Gastroesophageal sphincter (tissue), 4 donors: ENCODE results near the gene ITGB2. TPM values are rescaled to one million over a fixed set of nuclear protein-coding genes. Genes with fewer than 3 reads are reported as not detected.
"Not testable (repeated sequence)": the region's sequence is repeated elsewhere in the genome, so short reads cannot be mapped to it uniquely, and the experiment has no call there.

Source experiments
- ATAC-seq: fragments of 150-250 bp; one replicate; pipeline ENCODE4 v1.9.1; 2016; ENCODE audit warnings: mild to moderate bottlenecking, moderate library complexity
- H3K27ac ChIP-seq, 4 donors: fragments of 200-600 bp; sonication (generic) in 3 of 4; 1 replicate in 3 of 4; 2 replicates in 1 of 4; pipeline ENCODE4 v1.5.1; 2016 to 2019
- H3K27me3 ChIP-seq: fragments of 200-600 bp; sonication (generic); one replicate; pipeline ENCODE4 v1.5.1; 2019
- H3K36me3 ChIP-seq, 2 donors: fragments of 200-600 bp; sonication (generic); one replicate each; pipeline ENCODE4 v1.5.1; 2019; ENCODE audit warnings: control low read depth in 1 of 2
- H3K4me1 ChIP-seq, 3 donors: fragments of 200-600 bp; sonication (generic); 1 replicate in 2 of 3; 2 replicates in 1 of 3; pipeline ENCODE4 v1.5.1; 2016 to 2019; ENCODE audit warnings: control low read depth in 2 of 3
- H3K4me3 ChIP-seq, 2 donors: fragments of 200-600 bp; sonication (generic); one replicate each; pipeline ENCODE4 v1.5.1; 2019; ENCODE audit warnings: mild to moderate bottlenecking in 1 of 2, moderate library complexity in 1 of 2
- H3K9me3 ChIP-seq, 3 donors: fragments of 200-600 bp; sonication (generic); one replicate each; pipeline ENCODE4 v1.5.1; 2017 to 2019; ENCODE audit warnings: control low read depth in 2 of 3
- EP300 ChIP-seq: sonication (generic); formaldehyde crosslinking; IDR thresholded peaks from one replicate; pipeline ENCODE4 v1.6.1; 2017; ENCODE audit warnings: antibody characterized with exemption, mild to moderate bottlenecking
- POLR2A ChIP-seq, 2 donors: fragments of 450-650 bp; IDR thresholded peaks; one replicate each; pipeline ENCODE4 v1.6.1; 2017; ENCODE audit warnings: antibody characterized with exemption in 2 of 2, mild to moderate bottlenecking in 2 of 2, moderate library complexity in 1 of 2
- POLR2AphosphoS5 ChIP-seq: sonication (generic); formaldehyde crosslinking; IDR thresholded peaks from one replicate; pipeline ENCODE4 v1.6.1; 2017; ENCODE audit warnings: antibody characterized with exemption
- WGBS, 2 donors: methylation state at CpG; one replicate each; pipeline ENCODE4 v1.1.5; 2018; ENCODE audit warnings: low coverage in 1 of 2; 5-methylcytosine and 5-hydroxymethylcytosine counted together
- total RNA-seq, 4 donors: library from RNA; depleted of rRNA; stranded (reverse); fragments of >200 nt; gene quantifications; one replicate each; pipeline ENCODE4 v1.1.0, GENCODE V29; 2016
- TF ChIP-seq, protein P1 (sequence below), 4 experiments: fragments of 200-600 bp in 2 of 4; fragments of 450-650 bp in 2 of 4; sonication (generic) in 1 of 4; IDR thresholded peaks; one replicate each; pipeline ENCODE4 v1.5.1; 2017 to 2019; ENCODE audit warnings: antibody characterized with exemption in 4 of 4, mild to moderate bottlenecking in 2 of 4, moderate library complexity in 2 of 4

Gene ITGB2
- total RNA-seq, 4 donors from 2014 or later = 10.4 to 112 (median 41.4) TPM

GRCh38 chr21:44929799-44930542 lies 9.3 kb upstream of the ITGB2 start:
- Histone ChIP-seq H3K9me3 (peaks cover 0 to 5% (median 0%) of the 10 kb centered on the region in 3 donors), H3K36me3 (no peaks in the 10 kb centered on the region), H3K27ac (no peak overlapping the region), H3K4me1 (peaks cover 0 to 38% (median 17%) of the 10 kb centered on the region in 3 donors), H3K4me3 (no peak overlapping the region), H3K27me3 (peaks cover 89% of the 10 kb centered on the region)
- 66 to 72% methylated on average over 2 to 3 of the region's 9 CpGs for WGBS, 2 donors
- ATAC-seq = no peak
- TF ChIP-seq POLR2A (IDR thresholded peaks at IDR 0.05) = no peak
- TF ChIP-seq POLR2AphosphoS5 = no peak
- no peak for TF ChIP-seq EP300
- TF ChIP-seq, protein P1, sequence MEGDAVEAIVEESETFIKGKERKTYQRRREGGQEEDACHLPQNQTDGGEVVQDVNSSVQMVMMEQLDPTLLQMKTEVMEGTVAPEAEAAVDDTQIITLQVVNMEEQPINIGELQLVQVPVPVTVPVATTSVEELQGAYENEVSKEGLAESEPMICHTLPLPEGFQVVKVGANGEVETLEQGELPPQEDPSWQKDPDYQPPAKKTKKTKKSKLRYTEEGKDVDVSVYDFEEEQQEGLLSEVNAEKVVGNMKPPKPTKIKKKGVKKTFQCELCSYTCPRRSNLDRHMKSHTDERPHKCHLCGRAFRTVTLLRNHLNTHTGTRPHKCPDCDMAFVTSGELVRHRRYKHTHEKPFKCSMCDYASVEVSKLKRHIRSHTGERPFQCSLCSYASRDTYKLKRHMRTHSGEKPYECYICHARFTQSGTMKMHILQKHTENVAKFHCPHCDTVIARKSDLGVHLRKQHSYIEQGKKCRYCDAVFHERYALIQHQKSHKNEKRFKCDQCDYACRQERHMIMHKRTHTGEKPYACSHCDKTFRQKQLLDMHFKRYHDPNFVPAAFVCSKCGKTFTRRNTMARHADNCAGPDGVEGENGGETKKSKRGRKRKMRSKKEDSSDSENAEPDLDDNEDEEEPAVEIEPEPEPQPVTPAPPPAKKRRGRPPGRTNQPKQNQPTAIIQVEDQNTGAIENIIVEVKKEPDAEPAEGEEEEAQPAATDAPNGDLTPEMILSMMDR (IDR thresholded peaks at IDR 0.05) = no peak

- no peak for ATAC-seq
- H3K4me3 ChIP-seq = no peak overlapping the region
- H3K27me3 ChIP-seq = peaks cover 82% of the 10 kb centered on the region
- TF ChIP-seq, protein P1 (IDR thresholded peaks at IDR 0.05) = no peak
- no peak for TF ChIP-seq POLR2A (IDR thresholded peaks at IDR 0.05)
- no peak for TF ChIP-seq EP300
- no peak for TF ChIP-seq POLR2AphosphoS5
- H3K36me3 ChIP-seq = no peaks in the 10 kb centered on the region
- H3K27ac ChIP-seq = no peak overlapping the region
- peaks cover 0 to 5% (median 0%) of the 10 kb centered on the region in 3 donors for H3K9me3 ChIP-seq
- peaks cover 0 to 38% (median 17%) of the 10 kb centered on the region in 3 donors for H3K4me1 ChIP-seq
- WGBS, 2 donors = no CpG with 5 or more reads among the region's 6 CpGs
These were observed 8.6 kb upstream of the ITGB2 start for GRCh38 chr21:44929242-44929798.

DNA sequence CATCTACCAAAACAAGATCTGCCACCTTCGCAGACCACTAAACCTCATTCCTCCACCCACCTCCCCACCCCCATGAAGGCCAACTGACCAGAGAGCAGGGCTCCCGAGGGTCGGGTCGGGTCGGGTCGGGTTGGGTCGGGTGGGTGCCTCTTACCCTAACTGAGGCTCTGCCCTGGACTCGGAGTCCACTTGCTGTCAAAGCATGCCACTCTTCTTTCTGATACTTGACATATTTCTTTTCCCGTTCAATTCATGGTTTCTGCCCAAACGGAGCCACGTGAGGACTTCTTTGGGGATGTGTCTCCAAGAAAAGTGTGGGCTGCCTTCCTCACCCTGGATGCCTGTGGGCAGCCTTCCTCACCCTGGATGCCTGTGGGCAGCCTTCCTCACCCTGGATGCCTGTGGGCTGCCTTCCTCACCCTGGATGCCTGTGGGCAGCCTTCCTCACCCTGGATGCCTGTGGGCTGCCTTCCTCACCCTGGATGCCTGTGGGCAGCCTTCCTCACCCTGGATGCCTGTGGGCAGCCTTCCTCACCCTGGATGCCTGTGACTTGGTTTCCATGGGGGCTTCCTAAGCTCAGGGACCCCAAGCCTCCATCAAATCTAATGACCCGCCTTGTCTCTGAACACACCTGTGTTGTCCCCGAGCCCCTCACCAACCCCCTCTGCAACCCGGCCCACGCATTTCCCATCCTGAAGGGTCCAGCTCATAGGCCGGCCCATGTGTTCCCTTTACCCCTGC lies 8.0 kb upstream of the ITGB2 start:
- 69 to 70% methylated on average over 3 to 5 of the region's 16 CpGs for WGBS, 2 donors
- Histone ChIP-seq H3K27me3 (peaks cover 76% of the 10 kb centered on the region), H3K27ac (peak overlapping the region in 1 of 4 donors; percentile 3), H3K4me1 (peaks cover 0 to 38% (median 17%) of the 10 kb centered on the region in 3 donors)
- not testable (repeated sequence) for H3K36me3 ChIP-seq, ATAC-seq, H3K4me3 ChIP-seq, H3K9me3 ChIP-seq

DNA sequence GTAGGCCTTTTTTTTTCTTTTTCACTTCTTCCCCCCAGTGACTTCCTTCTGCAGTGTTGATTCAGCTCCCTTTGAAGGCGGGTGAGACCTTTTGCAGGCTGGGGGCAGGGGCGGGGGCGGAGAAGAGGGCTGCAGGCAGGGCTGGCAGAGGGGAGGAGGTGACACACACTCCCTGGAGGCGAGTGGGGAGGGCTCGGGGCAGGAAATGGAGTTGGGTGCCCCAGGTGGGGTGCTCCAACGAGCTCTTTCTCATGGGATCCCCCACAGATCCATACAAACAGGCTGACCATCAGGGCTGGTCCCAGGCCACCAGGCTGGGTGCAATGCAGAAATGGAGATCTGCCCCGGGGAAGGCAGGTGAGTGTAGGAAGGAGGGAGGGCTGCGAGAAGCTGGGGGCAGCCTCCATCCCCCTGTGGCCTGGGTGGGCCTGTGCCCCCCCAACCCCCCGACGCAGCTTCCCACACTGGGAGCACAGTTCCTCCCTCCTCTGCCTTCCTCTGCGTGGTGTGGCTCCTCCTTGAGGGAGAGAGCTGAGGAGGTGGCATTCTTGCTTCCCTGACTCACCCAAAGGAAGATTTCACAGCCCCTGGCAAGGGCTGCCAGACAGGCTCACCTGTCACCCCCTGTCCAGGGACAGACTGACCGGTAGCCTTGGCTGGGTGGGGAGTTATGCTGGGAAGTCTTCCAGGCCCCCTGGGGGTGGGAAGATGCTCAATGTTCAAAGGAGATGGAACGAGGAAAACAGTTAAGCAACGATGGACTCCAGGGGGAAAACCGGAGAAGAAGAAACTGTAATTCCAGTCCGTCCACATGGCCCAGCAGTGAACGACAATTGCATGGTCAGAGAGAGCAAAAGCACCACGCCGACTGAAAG lies 7.1 kb upstream of the ITGB2 start:
- no peak for TF ChIP-seq POLR2AphosphoS5
- TF ChIP-seq EP300 = no peak
- TF ChIP-seq POLR2A (IDR thresholded peaks at IDR 0.05) = no peak
- TF ChIP-seq, protein P1 (IDR thresholded peaks at IDR 0.05) = peak in 1 of 4 experiments; percentile 8
- H3K27me3 ChIP-seq = peaks cover 67% of the 10 kb centered on the region
- H3K36me3 ChIP-seq = no peaks in the 10 kb centered on the region
- H3K9me3 ChIP-seq = peaks cover 0 to 5% (median 0%) of the 10 kb centered on the region in 3 donors
- H3K4me3 ChIP-seq = no peak overlapping the region
- ATAC-seq = peak; percentile 13
- H3K27ac ChIP-seq = peak overlapping the region in 1 of 4 donors; percentile 3
- H3K4me1 ChIP-seq = peaks cover 0 to 33% (median 15%) of the 10 kb centered on the region in 3 donors
- 15 to 20% methylated on average over 2 to 5 of the region's 19 CpGs for WGBS, 2 donors

- Histone ChIP-seq H3K4me1 (peaks cover 0 to 27% (median 9%) of the 10 kb centered on the region in 3 donors), H3K4me3 (no peak overlapping the region), H3K36me3 (no peaks in the 10 kb centered on the region), H3K9me3 (peaks cover 0 to 5% (median 0%) of the 10 kb centered on the region in 3 donors), H3K27ac (peak overlapping the region in 1 of 4 donors; percentile 3), H3K27me3 (peaks cover 61% of the 10 kb centered on the region)
- WGBS, 2 donors = 18% methylated on average over 3 of the region's 4 CpGs
- TF ChIP-seq POLR2AphosphoS5 (no peak), POLR2A (IDR thresholded peaks at IDR 0.05) (no peak), EP300 (no peak)
- TF ChIP-seq, protein P1 (IDR thresholded peaks at IDR 0.05) = no peak
- ATAC-seq = no peak
These were observed 6.5 kb upstream of the ITGB2 start for GRCh38 chr21:44927259-44927586.
